Right lobe of liver (tissue), 6 donors: ENCODE measurements around the gene COL5A1. TPM values are rescaled to one million over a fixed set of nuclear protein-coding genes. Genes with fewer than 3 reads are reported as not detected.
"Not testable (repeated sequence)": the region's sequence is repeated elsewhere in the genome, so short reads cannot be mapped to it uniquely, and the experiment has no call there.

Source experiments
- ATAC-seq, 4 donors: fragments of 200-7000 bp; cut with Tn5 transposase; one replicate each; pipeline ENCODE4 v1.9.1; 2020; ENCODE audit warnings: mild to moderate bottlenecking in 4 of 4, moderate library complexity in 4 of 4
- DNase-seq, 3 donors: peaks; one replicate each; pipeline ENCODE4 v3.0.0-alpha.2; 2020
- H3K27ac ChIP-seq, 3 donors: fragments of 200-600 bp; one replicate each; pipeline ENCODE4 v1.8.0; 2022
- H3K27me3 ChIP-seq, 2 donors: fragments of 200-600 bp; one replicate each; pipeline ENCODE4 v1.8.0; 2022
- H3K36me3 ChIP-seq, 4 donors: fragments of 200-600 bp; sonication (generic) in 1 of 4; one replicate each; pipeline versions ENCODE4 v1.5.1 to v1.8.0; 2017 to 2022; ENCODE audit warnings: control low read depth in 1 of 4
- H3K4me1 ChIP-seq, 4 donors: fragments of 200-600 bp; sonication (generic) in 1 of 4; one replicate each; pipeline versions ENCODE4 v1.5.1 to v1.8.0; 2017 to 2022; ENCODE audit warnings: control low read depth in 1 of 4
- H3K4me3 ChIP-seq, 3 donors: fragments of 200-600 bp; one replicate each; pipeline ENCODE4 v1.8.0; 2022
- H3K9me3 ChIP-seq, 4 donors: fragments of 200-600 bp; sonication (generic) in 1 of 4; one replicate each; pipeline versions ENCODE4 v1.5.1 to v1.8.0; 2017 to 2022; ENCODE audit warnings: control low read depth in 1 of 4
- POLR2A ChIP-seq: fragments of 450-650 bp; IDR thresholded peaks from one replicate; pipeline ENCODE4 v1.6.1; 2017; ENCODE audit warnings: antibody characterized with exemption, mild to moderate bottlenecking
- WGBS: methylation state at CpG from one replicate; pipeline ENCODE4 v1.1.6; 2018; ENCODE audit warnings: low coverage, low lambda C conversion rate; ENCODE audit not compliant: insufficient coverage; ENCODE audit errors: missing lambda C conversion rate; 5-methylcytosine and 5-hydroxymethylcytosine counted together
- intact Hi-C, 2 donors: fragments of 100-400 bp; cut with DNase I; formaldehyde crosslinking; loops; one replicate each; pipeline versions ENCODE4 v1.11.2 to v1.14.1; 2022
- total RNA-seq, 6 experiments: library from RNA; depleted of rRNA in 2 of 6; stranded (reverse); fragments of >200 nt in 2 of 6; fragmentation: NEBNext Ultra II Directional in 3 of 6; extraction: Animal tissue kit (Norgen Biotek cat#: 25700) in 3 of 6; gene quantifications; one replicate each; pipeline versions ENCODE4 v1.1.0 to v1.2.4, GENCODE V29; 2016 to 2023
- TF ChIP-seq, protein P1 (sequence below), 4 donors: fragments of 200-600 bp in 3 of 4; fragments of 450-650 bp in 1 of 4; IDR thresholded peaks; one replicate each; pipeline versions ENCODE4 v1.5.1 to v1.8.0; 2016 to 2022; ENCODE audit warnings: antibody characterized with exemption in 4 of 4, mild to moderate bottlenecking in 2 of 4
- donor health status: DM: no; HTN: yes; CAD: no.
- donor health status: DM: no; HTN: no; CAD: no.
- donor health status: DM: no; HTN: no; CAD: no.
- donor health status: DM: no; HTN: yes; CAD: no.
- donor health status: DM: no; HTN: yes; CAD: no.

COL5A1 gene
- total RNA-seq, 6 experiments from 2014 or later = 1.5 to 17.0 (median 7.7) TPM

DNA sequence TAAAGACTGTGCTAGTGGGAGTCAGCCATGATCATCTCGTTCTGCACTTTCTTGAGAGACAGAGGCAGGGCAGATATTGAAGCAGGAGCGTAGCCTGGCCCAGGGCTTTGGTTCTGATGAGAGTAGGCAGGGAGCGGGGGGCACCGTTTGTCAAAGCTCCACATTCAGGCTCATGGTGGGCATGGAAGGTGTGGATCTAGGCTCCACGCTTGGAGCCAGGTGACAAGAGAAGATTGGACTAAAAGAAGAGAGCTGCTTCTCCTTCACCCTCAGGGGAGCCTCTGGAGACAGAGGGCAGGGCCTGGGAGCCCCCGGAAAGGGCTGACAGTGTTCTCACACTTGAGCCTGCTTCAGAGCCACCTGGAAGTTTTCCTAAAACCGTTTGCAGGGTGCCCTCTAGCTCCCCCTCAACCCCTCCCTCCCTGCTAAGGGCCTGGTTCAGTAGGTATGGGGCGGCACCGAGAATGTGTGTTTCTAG is 214.3 kb downstream of the COL5A1 start:
- H3K36me3 ChIP-seq = no peaks in the 10 kb centered on the region
- DNase-seq (peak in 1 of 3 donors; percentile 30), ATAC-seq (no peak)
- H3K4me3 ChIP-seq = no peak overlapping the region
- intact Hi-C loops = no loop called here
- WGBS = 64% methylated on average over 6 of the region's 9 CpGs
- no peaks in the 10 kb centered on the region for H3K9me3 ChIP-seq
- TF ChIP-seq, protein P1, sequence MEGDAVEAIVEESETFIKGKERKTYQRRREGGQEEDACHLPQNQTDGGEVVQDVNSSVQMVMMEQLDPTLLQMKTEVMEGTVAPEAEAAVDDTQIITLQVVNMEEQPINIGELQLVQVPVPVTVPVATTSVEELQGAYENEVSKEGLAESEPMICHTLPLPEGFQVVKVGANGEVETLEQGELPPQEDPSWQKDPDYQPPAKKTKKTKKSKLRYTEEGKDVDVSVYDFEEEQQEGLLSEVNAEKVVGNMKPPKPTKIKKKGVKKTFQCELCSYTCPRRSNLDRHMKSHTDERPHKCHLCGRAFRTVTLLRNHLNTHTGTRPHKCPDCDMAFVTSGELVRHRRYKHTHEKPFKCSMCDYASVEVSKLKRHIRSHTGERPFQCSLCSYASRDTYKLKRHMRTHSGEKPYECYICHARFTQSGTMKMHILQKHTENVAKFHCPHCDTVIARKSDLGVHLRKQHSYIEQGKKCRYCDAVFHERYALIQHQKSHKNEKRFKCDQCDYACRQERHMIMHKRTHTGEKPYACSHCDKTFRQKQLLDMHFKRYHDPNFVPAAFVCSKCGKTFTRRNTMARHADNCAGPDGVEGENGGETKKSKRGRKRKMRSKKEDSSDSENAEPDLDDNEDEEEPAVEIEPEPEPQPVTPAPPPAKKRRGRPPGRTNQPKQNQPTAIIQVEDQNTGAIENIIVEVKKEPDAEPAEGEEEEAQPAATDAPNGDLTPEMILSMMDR (IDR thresholded peaks at IDR 0.05) = no peak
- no peak for TF ChIP-seq POLR2A
- no peaks in the 10 kb centered on the region for H3K4me1 ChIP-seq
- H3K27ac ChIP-seq = no peak overlapping the region
- H3K27me3 ChIP-seq = no peaks in the 10 kb centered on the region

DNA sequence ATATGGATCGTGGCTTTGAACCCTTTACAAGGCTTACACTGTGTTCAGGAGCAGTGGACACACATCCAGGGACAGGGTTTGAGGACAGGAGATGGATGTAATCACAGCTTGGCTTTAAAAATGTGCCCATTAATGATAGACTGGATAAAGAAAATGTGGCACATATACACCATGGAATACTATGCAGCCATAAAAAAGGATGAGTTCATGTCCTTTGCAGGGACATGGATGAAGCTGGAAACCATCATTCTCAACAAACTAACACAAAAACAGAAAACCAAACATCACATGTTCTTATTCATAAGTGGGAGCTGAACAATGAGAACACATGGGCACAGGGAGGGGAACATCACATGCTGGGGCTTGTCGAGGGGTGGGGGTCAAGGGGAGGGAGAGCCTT is 215.8 kb downstream of the COL5A1 start:
- H3K4me1 ChIP-seq, H3K27me3 ChIP-seq, H3K4me3 ChIP-seq, H3K9me3 ChIP-seq, ATAC-seq, H3K36me3 ChIP-seq, H3K27ac ChIP-seq, intact Hi-C loops: not testable (repeated sequence)
- peak in 1 of 3 donors; percentile 2 for DNase-seq
- WGBS = 82% methylated on average over 2 of the region's 2 CpGs

DNA sequence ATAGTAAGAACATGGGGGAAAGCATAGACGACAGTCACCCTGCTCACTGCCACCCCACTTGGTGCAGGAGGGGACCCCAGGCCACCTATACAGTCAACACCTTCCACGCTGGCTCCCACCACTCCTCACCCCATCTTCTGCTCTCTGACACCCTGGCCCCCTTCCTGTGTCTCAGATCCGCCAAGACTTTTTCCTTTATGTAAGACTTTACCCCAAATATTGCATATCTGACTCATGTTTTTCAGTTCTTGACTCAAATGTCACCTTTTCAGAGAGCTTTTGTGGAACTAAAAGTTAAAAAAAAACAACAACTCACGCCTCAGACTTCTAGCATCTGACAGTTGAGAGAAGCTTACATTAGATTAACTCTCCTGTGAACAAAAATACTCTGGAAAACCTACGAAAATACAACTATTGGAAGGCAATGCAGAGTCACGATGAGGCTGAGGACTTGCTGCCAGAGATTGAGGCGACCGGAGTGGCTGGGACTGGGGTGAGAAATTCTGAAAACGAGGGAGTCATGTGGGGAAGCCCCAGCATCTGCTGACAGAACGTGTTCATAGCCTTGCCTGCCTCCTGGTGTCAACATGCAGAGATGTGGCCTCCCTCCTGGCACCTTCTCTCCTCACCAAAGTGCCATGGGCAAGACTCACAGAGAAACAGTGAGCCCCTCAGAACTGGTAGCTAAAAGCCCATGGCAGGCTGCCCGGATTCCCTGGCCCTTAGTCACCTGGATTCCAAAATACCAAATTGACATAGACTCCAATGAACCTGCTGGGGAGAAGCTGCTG is 216.6 kb downstream of the COL5A1 start:
- Histone ChIP-seq H3K36me3 (no peaks in the 10 kb centered on the region), H3K9me3 (no peaks in the 10 kb centered on the region), H3K27ac (no peak overlapping the region), H3K27me3 (no peaks in the 10 kb centered on the region), H3K4me1 (no peaks in the 10 kb centered on the region), H3K4me3 (no peak overlapping the region)
- ATAC-seq = peak in 1 of 4 donors; percentile 16
- peak in 1 of 3 donors; percentile 35 for DNase-seq
- intact Hi-C loops = no loop called here
- 55% methylated on average over 10 of the region's 11 CpGs for WGBS
- TF ChIP-seq, protein P1 (IDR thresholded peaks at IDR 0.05) = no peak
- TF ChIP-seq POLR2A = no peak

DNA sequence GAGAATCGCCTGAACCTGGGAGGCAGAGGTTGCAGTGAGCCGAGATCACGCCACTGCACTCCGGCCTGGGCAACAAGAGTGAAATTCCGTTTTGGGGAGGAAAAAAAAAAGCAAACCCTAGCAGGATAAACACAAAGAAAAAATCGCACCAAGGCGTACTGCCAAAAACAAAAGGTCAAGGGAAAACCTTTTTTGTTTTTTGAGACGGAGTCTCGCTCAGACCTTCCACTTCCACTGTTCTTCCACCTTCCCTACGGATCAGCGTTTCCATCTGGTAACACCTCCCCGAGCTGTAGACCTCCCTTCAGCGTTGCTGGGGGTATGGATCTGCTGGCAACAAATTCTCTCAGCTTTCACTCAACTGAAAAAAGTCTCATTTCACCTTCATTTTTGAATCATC is 218.9 kb downstream of the COL5A1 start:
- Histone ChIP-seq H3K4me1 (no peaks in the 10 kb centered on the region), H3K9me3 (no peaks in the 10 kb centered on the region), H3K36me3 (no peaks in the 10 kb centered on the region), H3K4me3 (no peak overlapping the region), H3K27ac (peak overlapping the region in 1 of 3 donors; percentile 56), H3K27me3 (no peaks in the 10 kb centered on the region)
- TF ChIP-seq, protein P1 (IDR thresholded peaks at IDR 0.05) = no peak
- TF ChIP-seq POLR2A = no peak
- intact Hi-C loops = no loop called here
- peak; percentile 34 to 53 (median 48) for ATAC-seq
- 56% methylated on average over 11 of the region's 13 CpGs for WGBS
- peak in 1 of 3 donors; percentile 44 for DNase-seq

DNA sequence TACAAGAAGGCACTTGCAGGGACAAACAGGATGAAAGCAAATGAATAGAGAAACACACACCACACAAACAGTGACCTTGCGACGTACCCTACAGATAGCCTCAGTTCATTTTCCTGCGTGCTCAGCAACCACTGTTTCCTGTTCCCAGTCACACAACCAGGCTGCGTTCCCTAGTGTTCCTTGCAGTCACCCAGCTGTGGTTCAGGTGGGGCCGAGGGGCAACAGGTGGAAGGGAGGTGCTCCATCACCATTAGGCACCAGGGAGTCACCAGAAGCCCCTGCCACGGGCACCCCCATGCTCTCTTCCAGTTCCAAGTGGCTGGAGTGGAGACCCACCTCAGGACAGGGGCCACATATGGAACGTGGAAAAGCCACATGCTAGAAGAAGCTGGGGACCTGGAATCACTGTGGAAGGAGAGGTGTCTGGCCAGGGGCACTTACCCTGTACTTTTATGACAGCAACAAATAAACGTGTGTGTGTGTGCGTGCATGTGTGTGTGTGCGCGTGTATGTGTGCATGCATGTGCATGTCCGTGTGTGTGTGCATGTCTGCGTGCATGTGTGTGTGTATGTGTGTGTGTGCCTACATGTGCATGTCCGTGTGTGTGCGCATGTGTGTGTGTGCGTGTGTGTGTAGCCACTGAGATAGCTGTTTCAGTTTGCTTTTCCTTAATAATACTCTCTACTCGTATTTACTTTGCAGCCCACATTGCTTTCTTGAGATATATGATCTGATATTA is 220.2 kb downstream of the COL5A1 start:
- H3K4me3 ChIP-seq = no peak overlapping the region
- 62% methylated on average over 8 of the region's 17 CpGs for WGBS
- ATAC-seq (peak; percentile 65 to 83 (median 81)), DNase-seq (peak in 1 of 3 donors; percentile 40)
- H3K27me3 ChIP-seq = no peaks in the 10 kb centered on the region
- H3K27ac ChIP-seq = no peak overlapping the region
- no peaks in the 10 kb centered on the region for H3K9me3 ChIP-seq
- intact Hi-C loops = no loop called here
- H3K4me1 ChIP-seq = no peaks in the 10 kb centered on the region
- H3K36me3 ChIP-seq = no peaks in the 10 kb centered on the region
- no peak for TF ChIP-seq POLR2A
- TF ChIP-seq, protein P1 (IDR thresholded peaks at IDR 0.05) = no peak
